HuH-7 (cell line): ENCODE results near the gene FBLN5.

Experiments used
- DNase-seq: peaks from one replicate; pipeline ENCODE4 v3.0.0; 2011; ENCODE audit warnings: low spot score

Gene FBLN5

DNA sequence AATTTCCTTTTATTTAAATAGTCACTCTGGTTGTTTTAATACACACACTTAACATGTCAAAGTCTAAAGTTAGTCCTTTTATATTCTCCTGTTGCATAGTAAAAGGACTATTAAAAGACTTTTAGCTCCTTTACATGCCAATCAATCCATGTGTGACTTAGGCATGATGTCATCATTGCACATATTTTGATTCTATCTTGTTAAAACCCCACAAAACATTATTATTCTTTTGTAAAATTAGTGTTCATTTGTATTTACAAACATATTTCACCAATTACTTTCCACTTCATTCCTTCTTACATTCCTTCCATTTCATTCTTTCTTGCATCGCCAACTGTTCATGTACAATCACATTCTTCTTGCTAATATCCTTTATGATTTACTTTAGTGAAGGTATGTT, 119.7 kb downstream of the FBLN5 start:
- no peak for DNase-seq
